WTC11 (cell line): ENCODE measurements around the gene SRXN1.

Experiments
- CTCF ChIP-seq: fragments of 200-600 bp; IDR thresholded peaks from 2 replicates; pipeline ENCODE4 v1.8.0; 2022; ENCODE audit warnings: antibody characterized with exemption
- ELF4 ChIP-seq: sonication (generic); formaldehyde crosslinking; IDR thresholded peaks from 2 replicates; pipeline ENCODE4 v1.8.1; 2022; ENCODE audit warnings: low read depth, mild to moderate bottlenecking, moderate library complexity, missing genetic modification reagents
- MAX ChIP-seq: sonication (generic); formaldehyde crosslinking; IDR thresholded peaks from 2 replicates; pipeline ENCODE4 v1.8.0; 2022; ENCODE audit warnings: mild to moderate bottlenecking, missing genetic modification reagents
- MLX ChIP-seq: sonication (generic); formaldehyde crosslinking; IDR thresholded peaks from 2 replicates; pipeline ENCODE4 v1.8.1; 2023; ENCODE audit warnings: mild to moderate bottlenecking, missing genetic modification reagents, moderate library complexity
- NFATC4 ChIP-seq: fragments of 250-450 bp; sonication (Bioruptor Pico); IDR thresholded peaks from 2 replicates; pipeline ENCODE4 v1.9.0; 2021; ENCODE audit warnings: mild to moderate bottlenecking
- RELA ChIP-seq: sonication (generic); formaldehyde crosslinking; IDR thresholded peaks from 2 replicates; pipeline ENCODE4 v1.8.1; 2022; ENCODE audit warnings: missing genetic modification reagents, mild to moderate bottlenecking, borderline replicate concordance
- TEAD1 ChIP-seq: sonication (generic); formaldehyde crosslinking; IDR thresholded peaks from 2 replicates; pipeline ENCODE4 v1.8.0; 2022; ENCODE audit warnings: mild to moderate bottlenecking, missing genetic modification reagents
- TEAD4 ChIP-seq: sonication (generic); formaldehyde crosslinking; IDR thresholded peaks from 2 replicates; pipeline ENCODE4 v1.8.0; 2022; ENCODE audit warnings: mild to moderate bottlenecking, missing genetic modification reagents
- ZBTB43 ChIP-seq: sonication (generic); formaldehyde crosslinking; IDR thresholded peaks from 2 replicates; pipeline ENCODE4 v1.8.1; 2023; ENCODE audit warnings: mild to moderate bottlenecking, missing genetic modification reagents
- ZNF232 ChIP-seq: sonication (generic); formaldehyde crosslinking; IDR thresholded peaks from 2 replicates; pipeline ENCODE4 v1.8.0; 2022; ENCODE audit warnings: mild to moderate bottlenecking, missing genetic modification reagents

- TF ChIP-seq CTCF (no peak), ZNF232 (CRISPR knock-in tag) (no peak), NFATC4 (CRISPR knock-in tag) (no peak), MLX (no peak), ZBTB43 (no peak), TEAD4 (CRISPR knock-in tag) (no peak), ELF4 (CRISPR knock-in tag) (no peak), MAX (CRISPR knock-in tag) (no peak), RELA (no peak), TEAD1 (CRISPR knock-in tag) (no peak)
These were observed 44.0 kb downstream of the SRXN1 start for GRCh38 chr20:608970-609369.
